Heart left ventricle (tissue), 16 donors: ENCODE results near the gene MSMP. TPM values are rescaled to one million over a fixed set of nuclear protein-coding genes. Genes with fewer than 3 reads are reported as not detected.

Experiments used
- ATAC-seq, 4 donors: fragments of 200-7000 bp; cut with Tn5 transposase; one replicate each; pipeline ENCODE4 v1.9.1; 2020 to 2022; ENCODE audit warnings: moderate library complexity in 4 of 4, mild to moderate bottlenecking in 3 of 4, moderate number of reproducible peaks in 1 of 4
- DNase-seq, 5 donors: peaks; one replicate each; pipeline ENCODE4 v3.0.0-alpha.2; 2020
- H3K27ac ChIP-seq, 12 donors: fragments of 200-600 bp; sonication (generic) in 4 of 12; one replicate each; pipeline versions ENCODE4 v1.5.0 to v1.8.0; 2016 to 2022; ENCODE audit warnings: mild to moderate bottlenecking in 2 of 12
- H3K27me3 ChIP-seq, 9 donors: fragments of 200-600 bp; sonication (generic) in 2 of 9; one replicate each; pipeline versions ENCODE4 v1.5.1 to v1.8.0; 2016 to 2022; ENCODE audit warnings: mild to moderate bottlenecking in 3 of 9
- H3K36me3 ChIP-seq, 9 donors: fragments of 200-600 bp; sonication (generic) in 2 of 9; one replicate each; pipeline versions ENCODE4 v1.5.0 to v1.8.0; 2018 to 2022; ENCODE audit warnings: mild to moderate bottlenecking in 2 of 9
- H3K4me1 ChIP-seq, 12 donors: fragments of 200-600 bp; sonication (generic) in 4 of 12; one replicate each; pipeline versions ENCODE4 v1.5.0 to v1.8.0; 2016 to 2022; ENCODE audit warnings: mild to moderate bottlenecking in 3 of 12
- H3K4me3 ChIP-seq, 12 donors: fragments of 200-600 bp; sonication (generic) in 4 of 12; one replicate each; pipeline versions ENCODE4 v1.5.0 to v1.8.0; 2017 to 2022; ENCODE audit warnings: mild to moderate bottlenecking in 9 of 12, moderate library complexity in 4 of 12
- H3K9me3 ChIP-seq, 12 donors: fragments of 200-600 bp; sonication (generic) in 4 of 12; one replicate each; pipeline versions ENCODE4 v1.5.0 to v1.8.0; 2016 to 2022; ENCODE audit warnings: mild to moderate bottlenecking in 1 of 12
- POLR2A ChIP-seq, 2 donors: fragments of 450-650 bp; IDR thresholded peaks; one replicate each; pipeline ENCODE4 v1.6.1; 2017; ENCODE audit warnings: antibody characterized with exemption in 2 of 2, mild to moderate bottlenecking in 2 of 2, moderate library complexity in 2 of 2
- WGBS, 4 donors: extraction: QIAGEN DNeasy Blood & Tissue Kit in 2 of 4; methylation state at CpG; one replicate each; pipeline versions ENCODE4 v1.1.5 to v1.1.7; 2013 to 2018; 5-methylcytosine and 5-hydroxymethylcytosine counted together
- intact Hi-C, 10 donors: fragments of 100-400 bp; cut with DNase I; formaldehyde crosslinking; loops; one replicate each; pipeline versions ENCODE4 v1.11.1 to v1.14.2; 2022
- polyA plus RNA-seq, 2 donors: library from polyadenylated mRNA; stranded (reverse); fragments of 200-250 nt; gene quantifications; one replicate each; pipeline ENCODE4 v1.2.3, GENCODE V29; 2013
- total RNA-seq, 9 donors: library from RNA; depleted of rRNA in 2 of 9; stranded (reverse); fragments of >200 nt in 2 of 9; fragmentation: NEBNext Ultra II Directional in 3 of 9; extraction: Animal tissue kit (Norgen Biotek cat#: 25700) in 3 of 9; gene quantifications; one replicate each; pipeline versions ENCODE4 v1.1.0 to v1.2.4, GENCODE V29; 2016 to 2023
- TF ChIP-seq, protein P1 (sequence below), 12 donors: fragments of 200-600 bp; sonication (generic) in 4 of 12; IDR thresholded peaks; one replicate each; pipeline versions ENCODE4 v1.5.0 to v1.8.0; 2018 to 2022; ENCODE audit warnings: antibody characterized with exemption in 12 of 12, mild to moderate bottlenecking in 5 of 12
- donor health status: ischemic (EF 13 %, LVEDD 7.1; RV severe dilation, severe dysfunction).
- donor health status: healthy with polysubstance abuse.
- donor health status: DM: no; HTN: yes; CAD: no.
- donor health status: DM: no; HTN: no; CAD: no.
- donor health status: ischemic (EF 25% LVEDD 6.9; RV normal size, moderate dysfunction).
- donor health status: ischemic (EF 25% LVEDD 5.7; RV mildly dilated, moderate dysfunction).
- donor health status: healthy.
- donor health status: DM: yes; HTN: yes; CAD: no.
- donor health status: ischemic (EF 35%, LVEDD 5.7; RV mildly dilated, moderate dysfunction).
- donor health status: nonischemic (EF 11% LVEDD 7.7; RV severe dilation, severe dysfunction).
- donor health status: DM: yes; HTN: yes; CAD: no.
- donor health status: PGD.
- donor health status: ischemic (EF 29% LVEDD 5.4; RV normal size, mild dysfunction).
- donor health status: nonischemic (EF 23%, LVEDD 6.1; RV moderate dilation, normal function).

MSMP gene
- total and polyA plus RNA-seq, 11 donors, result 0.26 TPM; not detected in 10

DNA sequence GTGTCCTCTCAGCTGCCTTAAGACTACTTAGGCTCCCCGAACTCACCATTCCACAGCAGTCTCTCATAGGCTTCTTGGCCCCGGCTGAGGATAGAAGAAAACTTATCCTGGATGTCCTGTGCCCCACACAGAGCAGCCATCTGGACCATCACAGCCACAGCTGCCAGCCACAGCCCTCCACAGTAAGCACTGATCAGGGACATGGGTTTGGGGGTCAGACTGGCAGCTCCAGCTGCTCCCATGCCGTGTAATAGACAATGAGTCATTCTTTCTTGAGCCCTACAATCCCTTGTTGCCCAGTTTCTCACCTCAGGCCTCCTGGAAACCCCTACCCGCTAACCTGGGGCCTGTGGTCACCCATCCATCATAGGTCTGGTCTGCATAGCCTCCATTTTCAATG, 15.9 kb downstream of the MSMP start:
- no peak for ATAC-seq
- no peak overlapping the region for H3K4me3 ChIP-seq
- H3K27ac ChIP-seq, result no peak overlapping the region
- TF ChIP-seq, protein P1, sequence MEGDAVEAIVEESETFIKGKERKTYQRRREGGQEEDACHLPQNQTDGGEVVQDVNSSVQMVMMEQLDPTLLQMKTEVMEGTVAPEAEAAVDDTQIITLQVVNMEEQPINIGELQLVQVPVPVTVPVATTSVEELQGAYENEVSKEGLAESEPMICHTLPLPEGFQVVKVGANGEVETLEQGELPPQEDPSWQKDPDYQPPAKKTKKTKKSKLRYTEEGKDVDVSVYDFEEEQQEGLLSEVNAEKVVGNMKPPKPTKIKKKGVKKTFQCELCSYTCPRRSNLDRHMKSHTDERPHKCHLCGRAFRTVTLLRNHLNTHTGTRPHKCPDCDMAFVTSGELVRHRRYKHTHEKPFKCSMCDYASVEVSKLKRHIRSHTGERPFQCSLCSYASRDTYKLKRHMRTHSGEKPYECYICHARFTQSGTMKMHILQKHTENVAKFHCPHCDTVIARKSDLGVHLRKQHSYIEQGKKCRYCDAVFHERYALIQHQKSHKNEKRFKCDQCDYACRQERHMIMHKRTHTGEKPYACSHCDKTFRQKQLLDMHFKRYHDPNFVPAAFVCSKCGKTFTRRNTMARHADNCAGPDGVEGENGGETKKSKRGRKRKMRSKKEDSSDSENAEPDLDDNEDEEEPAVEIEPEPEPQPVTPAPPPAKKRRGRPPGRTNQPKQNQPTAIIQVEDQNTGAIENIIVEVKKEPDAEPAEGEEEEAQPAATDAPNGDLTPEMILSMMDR (IDR thresholded peaks at IDR 0.05), result no peak
- no peak for TF ChIP-seq POLR2A (IDR thresholded peaks at IDR 0.05)
- no peaks in the 10 kb centered on the region for H3K27me3 ChIP-seq
- DNase-seq, result no peak
- peaks cover 3 to 31% (median 11%) of the 10 kb centered on the region in 12 donors for H3K4me1 ChIP-seq
- H3K9me3 ChIP-seq, result no peaks in the 10 kb centered on the region
- WGBS, 4 donors, result 82 to 89% (median 84%) methylated on average over 4 of the region's 4 CpGs
- H3K36me3 ChIP-seq, result peaks cover 0 to 96% (median 89%) of the 10 kb centered on the region in 9 donors
- intact Hi-C loops, result loop anchor here in 3 of 10 donors (5.0 kb wide), 3 partner anchors 89 to 626 kb away; partner anchors contain the start of genes FAM221B (in 1 of the 3) and TMEM8B (in 1 of the 3)

DNA sequence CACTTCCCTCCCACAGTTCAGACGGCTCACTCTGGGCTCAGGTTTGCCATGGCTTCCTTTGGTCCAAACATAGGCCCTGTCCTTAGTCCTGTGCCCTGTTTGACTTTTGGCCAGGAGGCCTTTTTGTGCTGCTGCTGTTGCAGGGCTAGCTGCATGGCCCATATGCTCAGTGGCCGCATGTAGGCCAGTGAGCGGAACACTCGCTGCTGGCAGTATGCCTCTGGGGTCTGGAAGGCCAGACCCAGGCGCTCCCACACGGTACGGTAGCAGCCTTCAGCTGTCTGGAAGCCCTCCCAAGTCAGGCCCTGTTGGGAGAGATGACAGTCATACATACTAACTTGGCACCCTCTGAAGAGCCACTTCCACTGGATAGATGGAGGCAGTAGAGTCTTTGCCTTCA, 16.9 kb downstream of the MSMP start:
- 57 to 66% (median 62%) methylated on average over 7 of the region's 7 CpGs for WGBS, 4 donors
- H3K36me3 ChIP-seq, result peaks cover 0 to 85% (median 79%) of the 10 kb centered on the region in 9 donors
- no peaks in the 10 kb centered on the region for H3K9me3 ChIP-seq
- H3K27me3 ChIP-seq, result no peaks in the 10 kb centered on the region
- H3K4me1 ChIP-seq, result peaks cover 5 to 32% (median 14%) of the 10 kb centered on the region in 12 donors
- no peak overlapping the region for H3K4me3 ChIP-seq
- DNase-seq, result peak in 1 of 5 donors; percentile 23
- no peak for ATAC-seq
- TF ChIP-seq, protein P1 (IDR thresholded peaks at IDR 0.05), result no peak
- no peak for TF ChIP-seq POLR2A (IDR thresholded peaks at IDR 0.05)
- intact Hi-C loops, result loop anchor here in 3 of 10 donors (5.0 kb wide), 3 partner anchors 90 to 625 kb away; partner anchors contain the start of genes FAM221B (in 1 of the 3) and TMEM8B (in 1 of the 3)
- no peak overlapping the region for H3K27ac ChIP-seq

DNA sequence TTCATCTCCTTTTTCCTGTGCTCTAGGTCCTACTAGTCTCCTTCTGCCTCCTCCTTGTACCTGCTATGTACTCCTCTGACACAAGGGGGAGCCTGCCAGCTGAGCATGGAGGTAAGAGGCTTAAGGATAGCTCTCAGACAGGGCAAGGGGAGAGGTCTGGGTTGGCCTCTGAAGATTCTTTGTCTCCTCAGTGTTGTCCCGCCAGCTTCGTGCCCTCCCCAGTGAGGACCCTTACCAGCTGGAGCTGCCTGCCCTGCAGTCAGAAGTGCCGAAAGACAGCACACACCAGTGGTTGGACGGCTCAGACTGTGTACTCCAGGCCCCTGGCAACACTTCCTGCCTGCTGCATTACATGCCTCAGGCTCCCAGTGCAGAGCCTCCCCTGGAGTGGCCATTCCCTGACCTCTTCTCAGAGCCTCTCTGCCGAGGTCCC, 17.9 kb downstream of the MSMP start:
- intact Hi-C loops, result loop anchor here in 3 of 10 donors (5.0 kb wide), 3 partner anchors 89 to 624 kb away; partner anchors contain the start of genes FAM221B (in 1 of the 3) and TMEM8B (in 1 of the 3)
- TF ChIP-seq POLR2A (IDR thresholded peaks at IDR 0.05), result no peak
- TF ChIP-seq, protein P1 (IDR thresholded peaks at IDR 0.05), result peak; percentile 61 to 86 (median 74)
- H3K27me3 ChIP-seq, result no peaks in the 10 kb centered on the region
- DNase-seq, result peak in 4 of 5 donors; percentile 66 to 72 (median 69)
- 29 to 40% (median 34%) methylated on average over 5 of the region's 5 CpGs for WGBS, 4 donors
- no peak for ATAC-seq
- H3K9me3 ChIP-seq, result no peaks in the 10 kb centered on the region
- H3K4me1 ChIP-seq, result peaks cover 5 to 31% (median 15%) of the 10 kb centered on the region in 12 donors
- peaks cover 0 to 77% (median 71%) of the 10 kb centered on the region in 9 donors for H3K36me3 ChIP-seq
- no peak overlapping the region for H3K4me3 ChIP-seq
- peak overlapping the region in 4 of 12 donors; percentile 16 to 26 (median 24) for H3K27ac ChIP-seq

DNA sequence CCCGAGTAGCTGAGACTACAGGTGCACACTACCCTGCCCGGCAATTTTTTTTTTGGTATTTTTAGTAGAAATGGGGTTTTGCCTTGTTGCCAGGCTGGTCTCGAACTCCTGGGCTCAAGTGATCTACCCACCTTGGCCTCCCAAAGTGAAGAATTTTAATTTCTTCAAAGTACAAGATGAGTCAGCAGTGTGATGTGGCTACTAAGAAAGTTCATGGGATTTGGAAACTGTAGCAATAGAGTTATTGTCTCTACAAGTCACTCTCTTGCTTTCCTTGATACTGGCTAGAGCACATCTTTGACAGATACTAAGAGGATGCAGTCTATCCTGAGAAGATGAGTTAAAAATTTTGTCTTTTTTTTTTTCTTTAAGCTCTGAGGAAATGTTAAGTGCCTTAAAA, 20.0 kb downstream of the MSMP start:
- H3K4me3 ChIP-seq, result no peak overlapping the region
- no peaks in the 10 kb centered on the region for H3K27me3 ChIP-seq
- DNase-seq, result no peak
- H3K9me3 ChIP-seq, result no peaks in the 10 kb centered on the region
- TF ChIP-seq, protein P1 (IDR thresholded peaks at IDR 0.05), result no peak
- no peak for TF ChIP-seq POLR2A (IDR thresholded peaks at IDR 0.05)
- intact Hi-C loops, result loop anchor here in 2 of 10 donors (5.0 kb wide), 2 partner anchors 37 to 77 kb away; partner anchors contain the start of genes CCDC107 (in 1 of the 2) and RMRP (in 1 of the 2)
- no peak for ATAC-seq
- peak overlapping the region in 5 of 12 donors; percentile 97 to 98 (median 98) for H3K27ac ChIP-seq
- H3K36me3 ChIP-seq, result peaks cover 0 to 55% (median 49%) of the 10 kb centered on the region in 9 donors
- peaks cover 11 to 52% (median 35%) of the 10 kb centered on the region in 12 donors for H3K4me1 ChIP-seq
- WGBS, 4 donors, result 84 to 93% (median 91%) methylated on average over 3 of the region's 3 CpGs
